Testis (tissue), 5 donors: ENCODE data around the gene ZNF527. TPM values are rescaled to one million over a fixed set of nuclear protein-coding genes. Genes with fewer than 3 reads are reported as not detected.

Experiments
- DNase-seq: peaks from one replicate; pipeline ENCODE4 v3.0.0-alpha.2; 2019
- H3K27ac ChIP-seq, 2 donors: fragments of 200-600 bp; sonication (generic); one replicate each; pipeline ENCODE4 v1.5.1; 2019
- H3K27me3 ChIP-seq: fragments of 200-600 bp; sonication (generic); one replicate; pipeline ENCODE4 v1.5.1; 2019
- H3K36me3 ChIP-seq: fragments of 200-600 bp; sonication (generic); one replicate; pipeline ENCODE4 v1.5.1; 2017; ENCODE audit warnings: low read depth; ENCODE audit errors: missing control alignments
- H3K4me1 ChIP-seq: fragments of 200-600 bp; sonication (generic); one replicate; pipeline ENCODE4 v1.5.1; 2019
- H3K4me3 ChIP-seq, 2 donors: fragments of 200-600 bp; sonication (generic); one replicate each; pipeline ENCODE4 v1.5.1; 2017 to 2019
- H3K9me3 ChIP-seq: fragments of 200-600 bp; sonication (generic); one replicate; pipeline ENCODE4 v1.5.1; 2017
- POLR2A ChIP-seq: fragments of 450-650 bp; IDR thresholded peaks from one replicate; pipeline ENCODE4 v1.6.1; 2017; ENCODE audit warnings: antibody characterized with exemption, mild to moderate bottlenecking, moderate library complexity
- WGBS, 2 donors: methylation state at CpG; one replicate each; pipeline ENCODE4 v1.1.5; 2018; 5-methylcytosine and 5-hydroxymethylcytosine counted together
- intact Hi-C: fragments of 100-400 bp; cut with DNase I; formaldehyde crosslinking; loops from one replicate; pipeline ENCODE4 v1.15.1; 2023; ENCODE audit warnings: low total_unique reads
- long read RNA-seq, 2 donors: transcript quantifications; one replicate each; lab custom pipeline, GENCODE V29; 2026
- polyA plus RNA-seq: library from polyadenylated mRNA; stranded (reverse); fragments of 350-450 nt; fragmentation: Illumina TruSeq; extraction: RNeasy Lipid Tissue Mini Kit (QIAGEN cat#74804); gene quantifications from one replicate; pipeline ENCODE4 v1.2.3, GENCODE V29; 2014; ENCODE audit warnings: low read depth, low replicate concordance; ENCODE audit not compliant: insufficient read depth
- total RNA-seq, 2 donors: library from RNA; depleted of rRNA; stranded (reverse); fragments of >200 nt; gene quantifications; one replicate each; pipeline ENCODE4 v1.2.3, GENCODE V29; 2016
- TF ChIP-seq, protein P1 (sequence below), 3 experiments: fragments of 450-650 bp in 2 of 3; fragments of 200-600 bp in 1 of 3; sonication (generic) in 1 of 3; IDR thresholded peaks; one replicate each; pipeline ENCODE4 v1.5.1; 2016 to 2019; ENCODE audit warnings: antibody characterized with exemption in 3 of 3, mild to moderate bottlenecking in 2 of 3, moderate library complexity in 1 of 3

Gene ZNF527
- total RNA-seq (10 to 100 TPM; 19.4 to 22.5 TPM), polyA plus RNA-seq (6.8 TPM)
- long read RNA-seq, donor 1, partial matches to known transcripts = 0 of 3 reads
- long read RNA-seq, donor 1, other reads (novel, unspliced or antisense) = 0 of 3 reads
- long read RNA-seq, donor 2, partial matches to known transcripts = 0 of 1 reads
- long read RNA-seq, donor 2, other reads (novel, unspliced or antisense) = 0 of 1 reads

DNA sequence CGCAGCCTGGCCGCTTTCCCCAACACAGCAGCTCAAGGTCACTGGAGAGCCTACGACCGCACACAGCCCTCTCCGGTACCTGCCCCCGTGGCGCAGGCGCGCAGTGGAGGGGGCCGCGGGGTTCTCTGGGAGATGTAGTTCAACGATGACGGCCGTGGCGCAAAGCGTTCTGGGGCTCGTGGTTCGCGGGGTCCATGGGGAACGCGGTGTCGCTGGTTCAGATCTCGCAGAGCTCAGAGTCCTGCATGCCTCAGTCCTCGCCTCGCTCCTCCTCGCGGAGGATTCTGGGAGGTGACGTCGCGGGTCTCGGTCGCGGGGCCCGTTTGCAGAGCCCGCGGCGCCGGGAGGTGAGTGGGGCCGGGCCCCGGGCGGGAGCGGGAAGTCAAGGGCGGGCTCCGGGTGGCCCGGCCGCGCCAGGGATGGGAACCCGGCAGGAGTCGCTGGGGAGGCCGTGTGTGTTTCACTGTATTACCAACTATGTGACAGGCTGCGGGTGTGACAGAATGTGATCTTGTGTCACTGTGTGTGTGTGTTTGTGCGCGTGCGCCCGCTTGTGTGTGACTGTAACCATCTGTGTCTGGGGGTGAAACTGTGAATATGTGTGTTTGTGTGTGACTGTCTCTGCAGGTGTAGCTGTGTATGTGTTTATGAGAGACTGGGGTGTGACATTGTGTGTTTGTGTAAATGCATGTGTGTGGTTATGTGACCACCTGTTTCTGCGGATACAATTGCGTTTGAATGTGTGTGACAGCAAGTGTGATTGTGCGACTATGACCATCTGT is at the start of gene ZNF527:
TSS of gene ZNF527 (plus strand) at position 220 of the 782 bp plus-strand sequence. CDS start 3,100 bp downstream, outside the sequence.
- intact Hi-C loops = no loop called here
- H3K4me1 ChIP-seq = no peaks in the 10 kb centered on the region
- no peaks in the 10 kb centered on the region for H3K9me3 ChIP-seq
- peak within 1 kb of the TSS; percentile 46 to 83 for H3K27ac ChIP-seq
- H3K27me3 ChIP-seq = no peaks in the 10 kb centered on the region
- peak within 1 kb of the TSS; percentile 65 to 73 for H3K4me3 ChIP-seq
- 2 to 7% methylated on average over 7 to 57 of the region's 58 CpGs for WGBS, 2 donors
- TF ChIP-seq POLR2A = no peak
- TF ChIP-seq, protein P1, sequence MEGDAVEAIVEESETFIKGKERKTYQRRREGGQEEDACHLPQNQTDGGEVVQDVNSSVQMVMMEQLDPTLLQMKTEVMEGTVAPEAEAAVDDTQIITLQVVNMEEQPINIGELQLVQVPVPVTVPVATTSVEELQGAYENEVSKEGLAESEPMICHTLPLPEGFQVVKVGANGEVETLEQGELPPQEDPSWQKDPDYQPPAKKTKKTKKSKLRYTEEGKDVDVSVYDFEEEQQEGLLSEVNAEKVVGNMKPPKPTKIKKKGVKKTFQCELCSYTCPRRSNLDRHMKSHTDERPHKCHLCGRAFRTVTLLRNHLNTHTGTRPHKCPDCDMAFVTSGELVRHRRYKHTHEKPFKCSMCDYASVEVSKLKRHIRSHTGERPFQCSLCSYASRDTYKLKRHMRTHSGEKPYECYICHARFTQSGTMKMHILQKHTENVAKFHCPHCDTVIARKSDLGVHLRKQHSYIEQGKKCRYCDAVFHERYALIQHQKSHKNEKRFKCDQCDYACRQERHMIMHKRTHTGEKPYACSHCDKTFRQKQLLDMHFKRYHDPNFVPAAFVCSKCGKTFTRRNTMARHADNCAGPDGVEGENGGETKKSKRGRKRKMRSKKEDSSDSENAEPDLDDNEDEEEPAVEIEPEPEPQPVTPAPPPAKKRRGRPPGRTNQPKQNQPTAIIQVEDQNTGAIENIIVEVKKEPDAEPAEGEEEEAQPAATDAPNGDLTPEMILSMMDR (IDR thresholded peaks at IDR 0.05) = peak in 1 of 3 experiments; percentile 3
- DNase-seq = peak; percentile 97
- no peaks in the 10 kb centered on the region for H3K36me3 ChIP-seq

DNA sequence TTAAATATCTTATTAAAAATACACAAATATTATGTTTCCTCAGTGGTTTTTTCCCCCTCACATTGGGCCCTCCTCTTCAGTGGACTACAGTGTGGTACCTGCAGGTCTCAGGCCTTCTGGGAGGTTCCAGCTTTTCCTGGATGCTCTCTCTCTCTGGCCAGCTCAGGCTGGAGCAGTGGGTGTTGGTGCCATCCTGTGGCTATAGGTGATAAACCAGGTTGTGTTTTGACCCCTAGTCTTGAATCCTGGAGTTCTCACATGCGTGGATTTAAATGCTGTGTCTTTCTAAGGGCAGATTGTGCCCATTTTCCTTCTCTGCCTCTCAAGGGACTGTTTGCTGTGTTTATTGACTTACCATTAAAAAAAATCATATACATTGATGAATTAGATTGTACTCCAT is 41.2 kb upstream of the ZNF527 start:
- Histone ChIP-seq H3K27me3 (no peaks in the 10 kb centered on the region), H3K27ac (no peak overlapping the region), H3K9me3 (no peaks in the 10 kb centered on the region), H3K4me3 (no peak overlapping the region), H3K4me1 (no peaks in the 10 kb centered on the region), H3K36me3 (no peaks in the 10 kb centered on the region)
- 61 to 70% methylated on average over 1 of the region's 1 CpG for WGBS, 2 donors
- intact Hi-C loops = no loop called here
- DNase-seq = no peak
- TF ChIP-seq, protein P1 (IDR thresholded peaks at IDR 0.05) = no peak
- TF ChIP-seq POLR2A = no peak

DNA sequence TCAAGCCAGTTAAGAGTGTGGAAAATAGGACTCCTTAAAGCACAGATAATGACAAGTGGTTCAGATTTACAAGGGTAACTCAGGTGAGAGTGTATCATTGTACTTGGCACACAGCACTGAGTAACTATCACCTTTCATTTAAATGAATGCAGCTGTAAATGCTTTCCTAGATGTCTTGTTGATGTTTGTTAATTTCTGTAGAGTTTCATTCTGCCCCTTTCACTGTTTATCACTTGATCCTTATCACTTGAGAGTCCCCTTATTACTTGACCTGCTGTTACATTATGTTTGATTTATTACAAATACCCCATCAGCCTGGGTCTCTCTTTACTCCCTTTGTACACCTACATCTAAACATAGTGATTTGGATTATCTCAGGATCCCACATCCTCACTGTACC is 38.1 kb upstream of the ZNF527 start:
- no peak for DNase-seq
- Histone ChIP-seq H3K36me3 (no peaks in the 10 kb centered on the region), H3K9me3 (no peaks in the 10 kb centered on the region), H3K4me3 (no peak overlapping the region), H3K4me1 (peaks cover 7% of the 10 kb centered on the region), H3K27ac (no peak overlapping the region), H3K27me3 (no peaks in the 10 kb centered on the region)
- TF ChIP-seq, protein P1 (IDR thresholded peaks at IDR 0.05) = no peak
- no peak for TF ChIP-seq POLR2A
- intact Hi-C loops = no loop called here

GRCh38 chr19:37333457-37333856 is 37.4 kb upstream of the ZNF527 start:
- H3K9me3 ChIP-seq = no peaks in the 10 kb centered on the region
- WGBS, 2 donors = 27 to 74% methylated on average over 1 of the region's 1 CpG
- H3K4me3 ChIP-seq = no peak overlapping the region
- H3K4me1 ChIP-seq = peaks cover 13% of the 10 kb centered on the region
- DNase-seq = no peak
- intact Hi-C loops = no loop called here
- no peak overlapping the region for H3K27ac ChIP-seq
- H3K27me3 ChIP-seq = no peaks in the 10 kb centered on the region
- TF ChIP-seq, protein P1 (IDR thresholded peaks at IDR 0.05) = no peak
- no peak for TF ChIP-seq POLR2A
- no peaks in the 10 kb centered on the region for H3K36me3 ChIP-seq
